ENCODE measurements around the gene PRL.

PRL gene

DNA sequence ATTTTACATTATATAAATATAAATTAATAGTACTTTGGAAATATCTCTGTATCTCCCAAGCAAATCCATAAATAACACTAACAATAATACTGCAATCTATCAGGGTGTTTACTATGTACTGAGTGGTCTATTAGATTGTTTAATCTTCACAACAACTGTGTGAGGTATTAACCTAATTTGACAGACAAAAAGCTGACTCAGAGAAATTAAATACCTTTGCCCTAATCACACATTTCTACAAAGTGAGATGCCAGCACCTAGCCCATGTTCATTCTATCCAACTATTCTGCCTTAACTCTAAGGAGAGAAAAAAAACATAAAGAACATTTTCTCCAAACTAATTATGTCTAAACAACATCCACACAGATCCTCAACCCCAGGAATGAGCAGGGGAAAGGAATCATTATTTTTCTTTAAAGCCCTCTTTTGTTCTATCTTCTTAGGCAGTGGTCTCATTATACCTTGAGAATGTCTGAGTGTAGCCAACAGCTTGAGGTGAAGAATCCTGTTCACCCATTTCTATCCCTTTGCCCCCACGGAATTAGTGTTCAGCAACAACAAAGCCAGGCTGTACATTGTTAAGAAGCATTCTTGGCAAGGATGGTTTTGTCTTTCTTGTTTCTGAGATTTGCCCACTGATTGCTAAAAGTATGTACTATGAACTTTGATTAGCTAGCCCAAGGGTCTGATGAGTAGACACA, 42.7 kb downstream of the PRL start:
- 39 to 44% methylated on average over 1 of the region's 1 CpG for WGBS, 2 experiments

DNA sequence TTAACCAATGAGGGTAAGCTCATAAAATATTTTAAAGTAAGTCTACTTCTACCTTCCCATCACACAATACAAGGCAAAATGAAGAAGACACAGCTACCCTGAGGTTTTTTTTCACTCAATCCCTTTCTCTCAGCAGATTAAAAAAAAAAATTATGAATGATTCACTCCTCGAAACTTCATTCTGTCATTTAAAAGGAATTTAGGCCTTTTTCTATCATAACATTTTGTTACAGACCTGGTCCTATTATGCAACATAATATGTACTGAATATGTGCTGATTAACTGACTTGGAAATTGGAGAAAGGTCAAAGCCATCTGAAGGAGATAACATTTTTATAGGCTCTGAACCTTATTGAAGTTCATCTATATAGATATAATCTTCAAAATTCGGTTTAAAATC, 45.5 kb downstream of the PRL start:
- Histone ChIP-seq H3K36me3 (ENCODE audit: control insufficient read depth, insufficient read depth, low read length) (no peaks in the 10 kb centered on the region), H3K27ac (ENCODE audit: insufficient read depth, low read depth, low read length, poor library complexity, severe bottlenecking) (peak overlapping the region; percentile 93), H3K4me3 (ENCODE audit: insufficient read depth, low read depth, low read length) (no peak overlapping the region), H3K4me1 (ENCODE audit: control insufficient read depth, insufficient read depth, low read length) (peaks cover 41% of the 10 kb centered on the region), H3K27me3 (ENCODE audit: control insufficient read depth, insufficient read depth, low read length, poor library complexity, severe bottlenecking) (no peaks in the 10 kb centered on the region), H3K9me3 (ENCODE audit: control insufficient read depth, low read length) (no peaks in the 10 kb centered on the region)
- 97 to 100% methylated on average over 1 to 2 of the region's 2 CpGs for WGBS, 2 experiments

More for the DNA sequence above, 42.7 kb downstream of the PRL start:
- Histone ChIP-seq H3K36me3 (ENCODE audit: control insufficient read depth, insufficient read depth, low read length) (no peaks in the 10 kb centered on the region), H3K27ac (ENCODE audit: insufficient read depth, low read depth, low read length, poor library complexity, severe bottlenecking) (no peak overlapping the region), H3K4me1 (ENCODE audit: control insufficient read depth, insufficient read depth, low read length) (peaks cover 34% of the 10 kb centered on the region), H3K9me3 (ENCODE audit: control insufficient read depth, low read length) (no peaks in the 10 kb centered on the region), H3K27me3 (ENCODE audit: control insufficient read depth, insufficient read depth, low read length, poor library complexity, severe bottlenecking) (no peaks in the 10 kb centered on the region), H3K4me3 (ENCODE audit: insufficient read depth, low read depth, low read length) (no peak overlapping the region)

DNA sequence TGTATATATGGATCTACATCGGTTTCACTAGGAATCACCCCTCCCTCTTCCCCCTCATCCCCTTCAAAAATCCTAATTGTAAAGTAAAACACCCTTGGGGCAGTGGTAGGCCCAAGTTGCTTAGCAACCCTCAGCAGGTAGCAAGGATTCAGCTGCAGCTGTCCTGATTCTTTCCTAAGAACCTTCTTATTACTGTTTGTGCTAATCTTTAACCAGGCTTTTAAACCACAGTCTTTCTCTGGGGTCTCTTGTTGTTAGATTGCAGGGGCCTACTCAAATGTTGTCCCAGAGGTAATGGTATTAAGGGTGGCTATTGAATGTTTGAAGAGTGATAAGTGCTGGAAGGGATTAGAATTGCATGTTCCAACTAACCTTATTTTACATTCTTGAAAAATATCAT, 46.4 kb downstream of the PRL start:
- no peaks in the 10 kb centered on the region for H3K36me3 ChIP-seq (ENCODE audit: control insufficient read depth, insufficient read depth, low read length)
- no peaks in the 10 kb centered on the region for H3K9me3 ChIP-seq (ENCODE audit: control insufficient read depth, low read length)

DNA sequence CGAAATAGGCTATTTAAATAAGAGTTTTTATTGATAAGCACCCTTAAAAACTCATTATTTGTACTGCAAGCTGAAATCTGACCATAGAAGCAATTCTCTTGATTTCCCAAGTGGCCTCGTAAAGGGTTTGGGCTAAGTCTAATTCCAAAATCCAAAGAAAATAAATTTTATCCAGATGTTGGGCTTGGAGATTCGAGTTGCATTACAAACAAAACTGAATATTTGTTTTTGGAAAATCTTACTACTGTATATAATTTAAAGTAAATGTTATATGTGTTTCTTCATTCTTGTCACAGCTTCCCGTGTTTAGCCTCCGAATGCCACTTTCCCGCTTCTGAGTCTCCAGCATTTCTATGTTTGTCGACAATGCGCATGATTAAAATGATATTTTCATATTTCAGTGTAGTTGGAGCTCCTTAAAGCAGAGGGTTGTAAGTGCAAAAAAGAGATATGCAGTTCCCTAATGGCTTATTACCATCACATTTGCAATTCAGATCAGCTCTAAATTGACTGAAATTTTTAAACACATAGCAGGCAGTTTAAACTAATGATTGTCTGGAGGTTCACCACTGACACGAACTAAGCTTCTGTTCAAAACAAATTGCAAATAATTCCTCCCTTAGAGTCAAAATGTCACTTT, 47.0 kb downstream of the PRL start:
- Histone ChIP-seq H3K36me3 (ENCODE audit: control insufficient read depth, insufficient read depth, low read length) (no peaks in the 10 kb centered on the region), H3K27me3 (ENCODE audit: control insufficient read depth, insufficient read depth, low read length, poor library complexity, severe bottlenecking) (no peaks in the 10 kb centered on the region), H3K4me1 (ENCODE audit: control insufficient read depth, insufficient read depth, low read length) (peaks cover 39% of the 10 kb centered on the region), H3K9me3 (ENCODE audit: control insufficient read depth, low read length) (no peaks in the 10 kb centered on the region), H3K27ac (ENCODE audit: insufficient read depth, low read depth, low read length, poor library complexity, severe bottlenecking) (peak overlapping the region; percentile 93), H3K4me3 (ENCODE audit: insufficient read depth, low read depth, low read length) (no peak overlapping the region)
- WGBS, 2 experiments = 80% methylated on average over 7 to 8 of the region's 9 CpGs

More for the DNA sequence above, 46.4 kb downstream of the PRL start:
- H3K4me3 ChIP-seq (ENCODE audit: insufficient read depth, low read depth, low read length) = no peak overlapping the region
- 0% methylated on average over 1 of the region's 1 CpG for WGBS, 2 experiments
- H3K4me1 ChIP-seq (ENCODE audit: control insufficient read depth, insufficient read depth, low read length) = peaks cover 41% of the 10 kb centered on the region
- no peaks in the 10 kb centered on the region for H3K27me3 ChIP-seq (ENCODE audit: control insufficient read depth, insufficient read depth, low read length, poor library complexity, severe bottlenecking)
- peak overlapping the region; percentile 93 for H3K27ac ChIP-seq (ENCODE audit: insufficient read depth, low read depth, low read length, poor library complexity, severe bottlenecking)

DNA sequence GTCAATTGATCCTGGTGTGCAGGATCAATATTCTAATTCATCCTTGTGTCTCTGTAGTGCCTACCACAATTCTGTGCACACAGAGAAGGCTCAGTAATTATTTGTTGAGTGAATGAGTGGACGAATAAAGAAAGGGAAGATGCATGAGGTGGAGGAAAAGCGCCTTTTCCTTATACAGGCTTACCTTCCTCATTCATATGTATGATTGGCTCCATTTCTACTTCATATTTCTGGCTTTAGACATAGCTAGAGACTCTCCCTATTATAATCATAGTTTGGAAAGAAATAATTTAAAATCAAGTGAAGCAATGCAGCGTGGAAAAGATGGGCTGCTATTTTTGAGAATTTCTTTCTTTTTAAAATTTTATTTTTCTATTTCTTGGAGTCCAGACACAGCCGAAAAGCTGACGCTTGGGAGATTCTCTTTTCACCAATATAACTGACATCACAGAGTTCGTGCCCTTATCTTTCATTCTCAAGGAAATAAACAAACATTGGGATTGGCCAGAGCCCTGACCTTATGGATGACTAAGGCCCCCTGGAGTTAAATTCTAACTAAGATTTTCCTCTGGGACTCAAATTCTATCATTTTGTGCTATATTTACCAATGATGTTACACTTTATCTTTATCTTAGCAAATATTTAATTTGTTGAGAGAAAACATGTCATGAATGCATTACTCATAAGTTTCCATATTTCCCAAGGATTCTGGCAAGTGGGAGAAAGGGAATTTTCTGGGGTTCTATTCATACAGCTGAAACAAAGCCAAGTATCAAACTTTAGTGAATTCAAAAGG, 48.1 kb downstream of the PRL start:
- no peak overlapping the region for H3K27ac ChIP-seq (ENCODE audit: insufficient read depth, low read depth, low read length, poor library complexity, severe bottlenecking)

DNA sequence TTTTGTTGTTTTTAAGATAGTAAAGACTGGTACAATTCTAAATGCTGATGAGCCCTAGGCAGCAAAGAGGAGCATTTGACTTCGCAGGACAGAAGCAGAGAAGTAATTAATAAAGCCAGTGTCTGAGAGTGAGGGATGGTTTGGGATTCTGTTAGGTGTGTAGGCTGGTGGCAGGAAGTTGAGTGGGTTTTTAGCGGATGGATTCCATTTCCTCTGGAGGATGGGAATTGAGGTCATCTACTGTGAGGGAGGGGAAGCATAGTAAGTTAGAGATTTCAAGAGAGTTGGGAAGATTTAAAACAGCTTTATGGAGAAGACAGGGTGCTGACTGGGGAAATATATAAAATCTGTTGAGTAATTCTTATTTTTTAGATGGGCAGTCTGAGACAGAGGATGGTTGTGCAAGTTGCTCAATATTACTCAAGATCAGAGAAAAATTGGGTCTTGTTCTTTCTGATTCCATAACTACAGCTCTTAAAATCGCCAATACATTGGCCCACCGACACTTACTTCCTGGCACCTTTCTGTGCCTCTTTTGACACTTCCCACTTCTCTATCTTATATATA, 48.8 kb downstream of the PRL start:
- Histone ChIP-seq H3K27ac (ENCODE audit: insufficient read depth, low read depth, low read length, poor library complexity, severe bottlenecking) (no peak overlapping the region), H3K4me3 (ENCODE audit: insufficient read depth, low read depth, low read length) (no peak overlapping the region)

More for the DNA sequence above, 48.1 kb downstream of the PRL start:
- Histone ChIP-seq H3K27me3 (ENCODE audit: control insufficient read depth, insufficient read depth, low read length, poor library complexity, severe bottlenecking) (no peaks in the 10 kb centered on the region), H3K4me1 (ENCODE audit: control insufficient read depth, insufficient read depth, low read length) (peaks cover 30% of the 10 kb centered on the region), H3K9me3 (ENCODE audit: control insufficient read depth, low read length) (peaks cover 2% of the 10 kb centered on the region), H3K4me3 (ENCODE audit: insufficient read depth, low read depth, low read length) (no peak overlapping the region), H3K36me3 (ENCODE audit: control insufficient read depth, insufficient read depth, low read length) (no peaks in the 10 kb centered on the region)
- WGBS, 2 experiments = 67 to 80% methylated on average over 4 to 6 of the region's 6 CpGs

DNA sequence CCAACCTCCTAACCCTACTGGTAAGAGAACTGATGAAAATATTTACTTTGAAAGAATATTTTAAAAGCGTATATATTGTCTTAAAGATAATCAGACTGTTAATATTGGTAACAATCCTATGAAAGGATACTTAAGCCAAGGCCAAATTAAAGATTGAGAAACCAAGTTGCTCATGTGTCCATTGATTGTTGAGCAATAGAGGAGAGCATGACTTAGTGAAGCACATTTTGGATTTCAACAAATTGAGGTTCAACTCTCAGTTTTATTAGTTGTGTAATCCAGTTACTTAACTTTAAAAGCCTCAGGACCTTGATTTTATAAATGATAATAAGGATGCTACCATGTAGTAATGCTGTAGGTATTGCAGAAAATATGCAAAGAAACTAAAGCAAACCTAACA, 56.8 kb downstream of the PRL start:
- Histone ChIP-seq H3K4me1 (ENCODE audit: control insufficient read depth, insufficient read depth, low read length) (no peaks in the 10 kb centered on the region), H3K27ac (ENCODE audit: insufficient read depth, low read depth, low read length, poor library complexity, severe bottlenecking) (no peak overlapping the region), H3K36me3 (ENCODE audit: control insufficient read depth, insufficient read depth, low read length) (no peaks in the 10 kb centered on the region), H3K4me3 (ENCODE audit: insufficient read depth, low read depth, low read length) (no peak overlapping the region), H3K27me3 (ENCODE audit: control insufficient read depth, insufficient read depth, low read length, poor library complexity, severe bottlenecking) (no peaks in the 10 kb centered on the region), H3K9me3 (ENCODE audit: control insufficient read depth, low read length) (peaks cover 2% of the 10 kb centered on the region)
- WGBS, 2 experiments = 0% methylated on average over 1 of the region's 1 CpG; no CpG with 5 or more reads in 1 of the 2 experiments

More for the DNA sequence above, 48.8 kb downstream of the PRL start:
- 88 to 93% methylated on average over 3 to 4 of the region's 4 CpGs for WGBS, 2 experiments
- no peaks in the 10 kb centered on the region for H3K36me3 ChIP-seq (ENCODE audit: control insufficient read depth, insufficient read depth, low read length)
- peaks cover 30% of the 10 kb centered on the region for H3K4me1 ChIP-seq (ENCODE audit: control insufficient read depth, insufficient read depth, low read length)
- peaks cover 2% of the 10 kb centered on the region for H3K9me3 ChIP-seq (ENCODE audit: control insufficient read depth, low read length)
- no peaks in the 10 kb centered on the region for H3K27me3 ChIP-seq (ENCODE audit: control insufficient read depth, insufficient read depth, low read length, poor library complexity, severe bottlenecking)

DNA sequence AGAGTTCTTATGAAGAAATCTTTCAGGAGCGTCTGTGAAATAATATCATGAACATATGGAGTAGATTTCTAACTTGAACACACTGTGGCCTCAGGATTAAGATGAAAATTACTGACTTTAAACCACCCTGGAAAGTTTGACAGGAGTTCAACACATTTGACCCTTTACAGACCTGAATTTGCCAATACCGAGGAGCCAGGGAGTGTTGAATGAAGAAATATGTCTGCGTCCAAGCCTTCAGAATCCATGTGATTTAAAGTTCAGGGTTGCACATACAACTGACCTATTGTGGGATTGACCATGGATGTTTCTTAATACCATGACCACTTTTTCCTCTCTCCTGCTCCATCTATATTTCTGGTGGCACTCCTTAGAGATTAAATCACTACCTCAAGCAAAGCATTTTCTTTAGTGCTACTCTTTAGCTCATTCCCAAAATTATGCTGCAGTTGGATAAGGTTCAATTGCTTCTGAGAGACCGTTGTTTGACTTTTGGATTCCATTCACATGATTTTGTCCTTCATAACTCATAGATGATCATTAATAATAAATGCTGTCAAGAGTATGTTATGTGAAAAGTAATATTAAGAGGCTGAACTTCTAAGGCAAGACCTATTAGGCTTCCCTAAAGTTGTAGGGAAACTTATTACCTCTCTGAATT, 57.4 kb downstream of the PRL start:
- WGBS, 2 experiments = 64 to 73% methylated on average over 3 to 4 of the region's 4 CpGs
- no peak overlapping the region for H3K27ac ChIP-seq (ENCODE audit: insufficient read depth, low read depth, low read length, poor library complexity, severe bottlenecking)
- H3K9me3 ChIP-seq (ENCODE audit: control insufficient read depth, low read length) = peaks cover 2% of the 10 kb centered on the region
- no peaks in the 10 kb centered on the region for H3K4me1 ChIP-seq (ENCODE audit: control insufficient read depth, insufficient read depth, low read length)
- no peaks in the 10 kb centered on the region for H3K36me3 ChIP-seq (ENCODE audit: control insufficient read depth, insufficient read depth, low read length)
- H3K4me3 ChIP-seq (ENCODE audit: insufficient read depth, low read depth, low read length) = no peak overlapping the region
- no peaks in the 10 kb centered on the region for H3K27me3 ChIP-seq (ENCODE audit: control insufficient read depth, insufficient read depth, low read length, poor library complexity, severe bottlenecking)

DNA sequence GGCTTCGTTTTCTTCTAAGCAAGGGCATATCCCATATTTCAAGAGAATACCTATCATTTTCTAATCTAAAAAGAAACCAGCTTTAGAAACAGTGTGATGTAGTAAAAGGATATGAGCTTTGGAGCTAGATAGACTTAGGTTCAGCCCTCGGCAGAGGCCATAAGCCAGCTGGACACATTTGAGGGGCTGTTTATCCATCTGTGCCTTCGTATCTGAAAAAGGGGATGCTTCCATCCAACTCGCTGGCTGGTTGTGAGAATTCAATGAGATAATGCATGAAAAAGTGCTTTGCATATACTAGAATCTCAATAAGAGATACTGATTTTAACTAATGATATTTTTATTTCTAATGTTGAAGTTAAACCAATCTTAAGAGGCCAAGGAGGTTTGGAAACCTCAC, 58.0 kb downstream of the PRL start:
- WGBS, 2 experiments = 95% methylated on average over 3 to 4 of the region's 4 CpGs
- no peak overlapping the region for H3K4me3 ChIP-seq (ENCODE audit: insufficient read depth, low read depth, low read length)
- no peaks in the 10 kb centered on the region for H3K4me1 ChIP-seq (ENCODE audit: control insufficient read depth, insufficient read depth, low read length)
- H3K27me3 ChIP-seq (ENCODE audit: control insufficient read depth, insufficient read depth, low read length, poor library complexity, severe bottlenecking) = no peaks in the 10 kb centered on the region
- no peaks in the 10 kb centered on the region for H3K36me3 ChIP-seq (ENCODE audit: control insufficient read depth, insufficient read depth, low read length)
- no peak overlapping the region for H3K27ac ChIP-seq (ENCODE audit: insufficient read depth, low read depth, low read length, poor library complexity, severe bottlenecking)
- H3K9me3 ChIP-seq (ENCODE audit: control insufficient read depth, low read length) = peaks cover 2% of the 10 kb centered on the region

Measured in ectodermal cell (in vitro differentiated cells).